Heart right ventricle (tissue), 16 donors: ENCODE results near the gene PTP4A2. TPM values are rescaled to one million over a fixed set of nuclear protein-coding genes. Genes with fewer than 3 reads are reported as not detected.

Experiments used
- ATAC-seq, 8 donors: fragments of 200-7000 bp; cut with Tn5 transposase; one replicate each; pipeline ENCODE4 v1.9.1; 2020; ENCODE audit warnings: mild to moderate bottlenecking in 8 of 8, moderate library complexity in 8 of 8, moderate number of reproducible peaks in 1 of 8
- DNase-seq, 2 donors: peaks; one replicate each; pipeline ENCODE4 v3.0.0-alpha.2; 2020
- H3K27ac ChIP-seq, 10 donors: fragments of 200-600 bp; sonication (generic) in 2 of 10; one replicate each; pipeline versions ENCODE4 v1.5.0 to v1.8.0; 2020 to 2022; ENCODE audit warnings: mild to moderate bottlenecking in 3 of 10
- H3K27me3 ChIP-seq, 7 donors: fragments of 200-600 bp; one replicate each; pipeline ENCODE4 v1.8.0; 2021 to 2022; ENCODE audit warnings: mild to moderate bottlenecking in 2 of 7
- H3K36me3 ChIP-seq, 9 donors: fragments of 200-600 bp; sonication (generic) in 1 of 9; one replicate each; pipeline versions ENCODE4 v1.5.0 to v1.8.0; 2020 to 2022; ENCODE audit warnings: mild to moderate bottlenecking in 2 of 9
- H3K4me1 ChIP-seq, 9 donors: fragments of 200-600 bp; sonication (generic) in 1 of 9; one replicate each; pipeline versions ENCODE4 v1.5.0 to v1.8.0; 2020 to 2022; ENCODE audit warnings: mild to moderate bottlenecking in 4 of 9
- H3K4me3 ChIP-seq, 10 donors: fragments of 200-600 bp; sonication (generic) in 2 of 10; one replicate each; pipeline versions ENCODE4 v1.5.0 to v1.8.0; 2020 to 2022; ENCODE audit warnings: mild to moderate bottlenecking in 7 of 10, moderate library complexity in 2 of 10
- H3K9me3 ChIP-seq, 11 donors: fragments of 200-600 bp in 10 of 11; sonication (generic) in 2 of 11; one replicate each; pipeline versions ENCODE4 v1.5.0 to v1.8.0; 2013 to 2022; ENCODE audit warnings: mild to moderate bottlenecking in 2 of 11, control low read depth in 1 of 11, moderate library complexity in 1 of 11
- WGBS, 2 donors: extraction: QIAGEN DNeasy Blood & Tissue Kit; methylation state at CpG; one replicate each; pipeline ENCODE4 v1.1.7; 2013; ENCODE audit warnings: inconsistent platforms in 1 of 2; 5-methylcytosine and 5-hydroxymethylcytosine counted together
- intact Hi-C, 10 donors: fragments of 100-400 bp; cut with DNase I; formaldehyde crosslinking; loops; one replicate each; pipeline versions ENCODE4 v1.11.1 to v1.14.2; 2022
- polyA plus RNA-seq, 2 donors: library from polyadenylated mRNA; stranded (reverse); fragments of 200-250 nt; gene quantifications; one replicate each; pipeline ENCODE4 v1.2.3, GENCODE V29; 2013
- total RNA-seq, 10 donors: library from RNA; stranded (reverse); fragmentation: NEBNext Ultra II Directional in 3 of 10; extraction: Animal tissue kit (Norgen Biotek cat#: 25700) in 3 of 10; gene quantifications; one replicate each; pipeline versions ENCODE4 v1.2.1 to v1.2.4, GENCODE V29; 2021 to 2023
- TF ChIP-seq, protein P1 (sequence below), 9 donors: fragments of 200-600 bp; sonication (generic) in 2 of 9; IDR thresholded peaks; one replicate each; pipeline versions ENCODE4 v1.5.0 to v1.8.0; 2021 to 2022; ENCODE audit warnings: antibody characterized with exemption in 9 of 9, mild to moderate bottlenecking in 5 of 9, moderate library complexity in 1 of 9
- donor health status: Arrhythmogenic right ventricular cardiomyopathy.
- donor health status: ischemic (EF 13 %, LVEDD 7.1; RV severe dilation, severe dysfunction).
- donor health status: healthy with polysubstance abuse.
- donor health status: DM: no; HTN: yes; CAD: no.
- donor health status: DM: no; HTN: no; CAD: no.
- donor health status: ischemic (EF 25% LVEDD 6.9; RV normal size, moderate dysfunction).
- donor health status: ischemic (EF 25% LVEDD 5.7; RV mildly dilated, moderate dysfunction).
- donor health status: healthy.
- donor health status: DM: yes; HTN: yes; CAD: no.
- donor health status: Ischemic cardiomyopathy.
- donor health status: ischemic (EF 35%, LVEDD 5.7; RV mildly dilated, moderate dysfunction).
- donor health status: nonischemic (EF 11% LVEDD 7.7; RV severe dilation, severe dysfunction).
- donor health status: DM: yes; HTN: yes; CAD: no.
- donor health status: PGD.
- donor health status: ischemic (EF 29% LVEDD 5.4; RV normal size, mild dysfunction).
- donor health status: nonischemic (EF 23%, LVEDD 6.1; RV moderate dilation, normal function).

Gene PTP4A2
- total and polyA plus RNA-seq, 12 donors, result 49.5 to 506 (median 223) TPM

DNA sequence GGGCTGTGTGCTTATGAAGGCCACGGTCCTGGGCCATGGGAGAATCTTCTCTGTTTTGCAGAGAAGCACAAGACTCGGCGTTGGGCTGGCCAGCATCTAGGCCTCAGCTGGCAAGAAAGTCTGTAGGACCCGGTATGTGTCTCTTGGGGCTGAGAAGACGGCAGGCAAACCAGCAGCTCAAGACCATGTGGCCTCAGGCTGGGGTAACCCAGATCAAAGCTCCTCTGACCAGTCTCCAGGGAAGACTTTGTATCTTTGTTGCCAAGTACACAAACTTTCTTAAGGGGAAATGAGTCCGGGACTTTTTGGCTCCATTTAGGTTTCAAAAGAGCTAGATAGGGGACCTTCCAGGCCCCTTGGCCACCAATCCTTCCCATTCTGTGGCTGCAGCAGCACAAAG, 60.1 kb downstream of the PTP4A2 start:
- Histone ChIP-seq H3K4me1 (peaks cover 0 to 19% (median 3%) of the 10 kb centered on the region in 9 donors), H3K36me3 (no peaks in the 10 kb centered on the region), H3K4me3 (no peak overlapping the region), H3K27ac (no peak overlapping the region), H3K27me3 (no peaks in the 10 kb centered on the region), H3K9me3 (peaks cover 0 to 4% (median 0%) of the 10 kb centered on the region in 11 donors)
- ATAC-seq (peak in 4 of 8 donors; percentile 28 to 71 (median 31)), DNase-seq (no peak)
- 50 to 67% methylated on average over 6 of the region's 6 CpGs for WGBS, 2 donors
- TF ChIP-seq, protein P1, sequence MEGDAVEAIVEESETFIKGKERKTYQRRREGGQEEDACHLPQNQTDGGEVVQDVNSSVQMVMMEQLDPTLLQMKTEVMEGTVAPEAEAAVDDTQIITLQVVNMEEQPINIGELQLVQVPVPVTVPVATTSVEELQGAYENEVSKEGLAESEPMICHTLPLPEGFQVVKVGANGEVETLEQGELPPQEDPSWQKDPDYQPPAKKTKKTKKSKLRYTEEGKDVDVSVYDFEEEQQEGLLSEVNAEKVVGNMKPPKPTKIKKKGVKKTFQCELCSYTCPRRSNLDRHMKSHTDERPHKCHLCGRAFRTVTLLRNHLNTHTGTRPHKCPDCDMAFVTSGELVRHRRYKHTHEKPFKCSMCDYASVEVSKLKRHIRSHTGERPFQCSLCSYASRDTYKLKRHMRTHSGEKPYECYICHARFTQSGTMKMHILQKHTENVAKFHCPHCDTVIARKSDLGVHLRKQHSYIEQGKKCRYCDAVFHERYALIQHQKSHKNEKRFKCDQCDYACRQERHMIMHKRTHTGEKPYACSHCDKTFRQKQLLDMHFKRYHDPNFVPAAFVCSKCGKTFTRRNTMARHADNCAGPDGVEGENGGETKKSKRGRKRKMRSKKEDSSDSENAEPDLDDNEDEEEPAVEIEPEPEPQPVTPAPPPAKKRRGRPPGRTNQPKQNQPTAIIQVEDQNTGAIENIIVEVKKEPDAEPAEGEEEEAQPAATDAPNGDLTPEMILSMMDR (IDR thresholded peaks at IDR 0.05), result no peak
- intact Hi-C loops, result no loop called here

DNA sequence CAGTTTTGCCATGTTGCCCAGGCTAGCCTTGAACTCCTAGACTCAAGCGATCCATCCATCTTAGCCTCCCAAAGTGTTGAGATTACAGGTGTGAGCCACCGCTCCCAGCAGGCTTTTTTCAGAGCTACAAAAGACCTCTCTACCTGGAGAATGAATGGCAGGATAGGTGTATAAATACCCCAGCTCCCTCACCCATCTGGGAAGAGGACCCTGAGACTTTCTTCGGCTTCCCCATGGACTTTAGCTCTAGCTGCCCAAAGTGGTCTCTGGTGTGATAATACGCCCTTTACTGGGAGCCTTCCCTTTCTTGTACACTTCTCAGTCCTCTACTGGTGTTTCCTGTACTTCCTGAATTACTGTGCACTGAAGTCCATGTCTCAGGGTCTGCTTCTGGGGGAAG, 60.6 kb downstream of the PTP4A2 start:
- Histone ChIP-seq H3K27ac (no peak overlapping the region), H3K4me3 (no peak overlapping the region), H3K36me3 (no peaks in the 10 kb centered on the region), H3K4me1 (peaks cover 0 to 19% (median 3%) of the 10 kb centered on the region in 9 donors), H3K9me3 (peaks cover 0 to 4% (median 0%) of the 10 kb centered on the region in 11 donors), H3K27me3 (no peaks in the 10 kb centered on the region)
- TF ChIP-seq, protein P1 (IDR thresholded peaks at IDR 0.05), result no peak
- DNase-seq, result no peak
- intact Hi-C loops, result no loop called here
- no peak for ATAC-seq
- 94% methylated on average over 4 of the region's 4 CpGs for WGBS, 2 donors

DNA sequence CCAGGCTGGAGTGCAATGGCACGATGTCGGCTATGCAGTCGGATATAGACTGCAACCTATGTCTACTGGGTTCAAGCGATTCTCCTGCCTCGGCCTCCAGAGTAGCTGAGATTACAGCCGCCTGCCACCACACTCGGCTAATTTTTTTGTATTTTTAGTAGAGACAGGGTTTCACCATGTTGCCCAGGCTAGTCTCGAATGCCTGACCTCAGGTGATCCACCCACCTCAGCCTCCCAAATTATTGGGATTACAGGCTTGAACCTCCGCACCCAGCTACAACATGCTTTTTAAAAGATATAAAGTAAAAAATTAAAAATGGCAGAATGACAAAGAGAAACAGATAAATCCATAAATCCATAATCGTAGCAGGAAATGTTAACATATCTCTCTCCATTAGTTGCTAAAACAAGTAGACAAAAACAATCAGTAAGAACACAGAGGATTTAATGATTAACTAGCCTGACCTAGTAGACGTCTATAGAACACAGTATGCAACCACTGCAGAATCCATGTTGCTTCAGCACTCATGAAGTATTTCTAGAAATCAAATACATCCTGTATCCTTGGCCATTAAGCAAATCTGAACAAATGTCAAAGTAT, 62.4 kb downstream of the PTP4A2 start:
- ATAC-seq, result no peak
- H3K36me3 ChIP-seq, result no peaks in the 10 kb centered on the region
- TF ChIP-seq, protein P1 (IDR thresholded peaks at IDR 0.05), result no peak
- WGBS, 2 donors, result 90 to 92% methylated on average over 11 of the region's 11 CpGs
- no peaks in the 10 kb centered on the region for H3K27me3 ChIP-seq
- H3K4me3 ChIP-seq, result no peak overlapping the region
- peaks cover 0 to 8% (median 3%) of the 10 kb centered on the region in 9 donors for H3K4me1 ChIP-seq
- intact Hi-C loops, result no loop called here
- no peak for DNase-seq
- H3K27ac ChIP-seq, result no peak overlapping the region
- H3K9me3 ChIP-seq, result peaks cover 0 to 4% (median 0%) of the 10 kb centered on the region in 11 donors

DNA sequence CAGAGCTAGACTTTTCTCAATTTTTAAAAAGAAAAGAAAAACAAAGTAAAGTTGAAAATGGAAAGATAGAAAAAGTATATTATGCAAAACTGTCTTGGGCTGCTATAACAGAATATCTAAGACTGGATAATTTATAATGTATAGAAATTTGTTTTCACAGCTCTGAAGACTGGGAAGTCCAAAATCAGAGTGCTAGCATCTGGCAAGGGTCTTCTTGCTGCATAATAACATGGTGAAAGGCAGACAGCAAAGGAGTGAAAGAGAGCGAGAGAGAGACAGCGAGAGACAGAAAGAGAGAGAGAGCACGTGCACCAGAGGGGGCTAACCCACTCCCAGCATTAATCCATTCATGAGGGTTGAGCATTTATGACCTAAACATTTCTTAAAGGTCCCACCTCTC, 63.2 kb downstream of the PTP4A2 start:
- intact Hi-C loops, result no loop called here
- TF ChIP-seq, protein P1 (IDR thresholded peaks at IDR 0.05), result no peak
- Histone ChIP-seq H3K27ac (no peak overlapping the region), H3K4me3 (no peak overlapping the region), H3K27me3 (no peaks in the 10 kb centered on the region), H3K36me3 (no peaks in the 10 kb centered on the region), H3K9me3 (peaks cover 0 to 4% (median 0%) of the 10 kb centered on the region in 11 donors), H3K4me1 (peaks cover 0 to 6% (median 0%) of the 10 kb centered on the region in 9 donors)
- 85 to 89% methylated on average over 3 of the region's 3 CpGs for WGBS, 2 donors
- no peak for ATAC-seq
- DNase-seq, result no peak
